A673 (cell line): ENCODE measurements around the gene DMD. TPM values are rescaled to one million over a fixed set of nuclear protein-coding genes. Genes with fewer than 3 reads are reported as not detected.

ENCODE experiments used
- BruUV-seq: library from RNA; stranded (reverse); fragments of 400-500 nt; replicated peaks from 2 replicates; lab custom pipeline; 2021; lab: Mats Ljungman, UMichigan
- CTCF ChIA-PET: fragments of 300-600 bp; sonication (Branson Sonifier 250); formaldehyde crosslinking; loops from one replicate; lab custom pipeline; 2022; ENCODE audit warnings: antibody characterized with exemption; lab: Charles Lee
- POLR2A ChIA-PET: fragments of 300-600 bp; sonication (Branson Sonifier 250); formaldehyde crosslinking; loops from one replicate; lab custom pipeline; 2022; ENCODE audit warnings: antibody characterized with exemption; ENCODE audit not compliant: low non-redundant PET; lab: Charles Lee
- DNase-seq: peaks from one replicate; pipeline ENCODE4 v3.0.0-alpha.2; 2015; ENCODE audit warnings: low spot score
- H3K27ac ChIP-seq: fragments of 200-600 bp; sonication (generic); 2 replicates; pipeline ENCODE4 v1.5.1; 2016; ENCODE audit warnings: mixed run types, low read depth, mild to moderate bottlenecking, mixed read lengths, antibody characterized with exemption, low read length; ENCODE audit not compliant: poor library complexity, severe bottlenecking
- H3K27me3 ChIP-seq: fragments of 200-600 bp; sonication (generic); replicated peaks from 2 replicates; pipeline ENCODE4 v1.6.1; 2017; ENCODE audit warnings: mixed run types, low read depth, mild to moderate bottlenecking, mixed read lengths, antibody characterized with exemption, low read length; ENCODE audit not compliant: insufficient read depth, poor library complexity
- H3K36me3 ChIP-seq: fragments of 200-600 bp; sonication (generic); 2 replicates; pipeline ENCODE4 v1.6.1; 2016; ENCODE audit warnings: mixed run types, mild to moderate bottlenecking, mixed read lengths, antibody characterized with exemption, low read length; ENCODE audit not compliant: insufficient read depth, poor library complexity, severe bottlenecking
- H3K4me1 ChIP-seq: fragments of 200-600 bp; sonication (generic); 2 replicates; pipeline ENCODE4 v1.6.1; 2017; ENCODE audit warnings: mixed run types, mild to moderate bottlenecking, mixed read lengths, antibody characterized with exemption, low read length; ENCODE audit not compliant: insufficient read depth, poor library complexity, severe bottlenecking
- H3K4me3 ChIP-seq: fragments of 200-600 bp; sonication (generic); 2 replicates; pipeline ENCODE4 v1.5.1; 2016; ENCODE audit warnings: low read depth, mixed run types, mild to moderate bottlenecking, mixed read lengths, low read length; ENCODE audit not compliant: poor library complexity, severe bottlenecking
- H3K9me3 ChIP-seq: fragments of 200-600 bp; sonication (generic); 2 replicates; pipeline ENCODE4 v1.6.1; 2016; ENCODE audit warnings: mixed run types, low read depth, mild to moderate bottlenecking, mixed read lengths, antibody characterized with exemption, low read length; ENCODE audit not compliant: poor library complexity, severe bottlenecking
- CTCF ChIP-seq: fragments of 300-800, 200-600 bp; sonication (generic); conservative IDR thresholded peaks from 2 replicates; pipeline ENCODE4 v1.5.1; 2017; ENCODE audit warnings: low read depth, mild to moderate bottlenecking, antibody characterized with exemption, low read length, moderate library complexity, mixed read lengths
- EZH2 ChIP-seq: fragments of 200-600 bp; sonication (generic); IDR thresholded peaks from 2 replicates; pipeline ENCODE4 v1.6.1; 2017; ENCODE audit warnings: borderline replicate concordance, low read depth, mild to moderate bottlenecking, mixed read lengths, antibody characterized with exemption, low read length; ENCODE audit not compliant: poor library complexity, severe bottlenecking
- intact Hi-C: fragments of 100-400 bp; cut with micrococcal nuclease; formaldehyde crosslinking; loops from one replicate; pipeline ENCODE4 v1.10.0; 2022; ENCODE audit not compliant: unreplicated experiment
- total RNA-seq: library from RNA; stranded (reverse); gene quantifications from 2 replicates; pipeline ENCODE4 v1.2.3, GENCODE V29; 2021

Gene DMD
- total RNA-seq, 1 experiment from 2014 or later = 5.4 TPM

- DNase-seq = peak; percentile 0
- H3K36me3 ChIP-seq = no peaks in the 10 kb centered on the region
- no peak for TF ChIP-seq EZH2
- no peak for TF ChIP-seq CTCF
- intact Hi-C loops = no loop called here
- POLR2A ChIA-PET = no interaction called here
- no peak overlapping the region for H3K4me3 ChIP-seq
- no peaks in the 10 kb centered on the region for H3K27me3 ChIP-seq
- CTCF ChIA-PET = no interaction called here
- H3K4me1 ChIP-seq = no peaks in the 10 kb centered on the region
- no peaks in the 10 kb centered on the region for H3K9me3 ChIP-seq
- no TSS peak for BruUV-seq
- no peak overlapping the region for H3K27ac ChIP-seq
Measured at GRCh38 chrX:31847773-31848172, 1363.6 kb downstream of the DMD start.

GRCh38 chrX:31845003-31845402 is 1366.3 kb downstream of the DMD start:
- H3K27me3 ChIP-seq = no peaks in the 10 kb centered on the region
- ChIA-PET POLR2A (no interaction called here), CTCF (no interaction called here)
- no peaks in the 10 kb centered on the region for H3K4me1 ChIP-seq
- no peak overlapping the region for H3K27ac ChIP-seq
- no peaks in the 10 kb centered on the region for H3K9me3 ChIP-seq
- BruUV-seq = no TSS peak
- TF ChIP-seq CTCF (no peak), EZH2 (no peak)
- no peak for DNase-seq
- H3K36me3 ChIP-seq = no peaks in the 10 kb centered on the region
- intact Hi-C loops = no loop called here
- H3K4me3 ChIP-seq = no peak overlapping the region

- ChIA-PET CTCF (no interaction called here), POLR2A (no interaction called here)
- Histone ChIP-seq H3K4me1 (no peaks in the 10 kb centered on the region), H3K36me3 (no peaks in the 10 kb centered on the region), H3K4me3 (no peak overlapping the region), H3K27ac (no peak overlapping the region), H3K27me3 (peaks cover 3% of the 10 kb centered on the region), H3K9me3 (no peaks in the 10 kb centered on the region)
- intact Hi-C loops = no loop called here
- no TSS peak for BruUV-seq
- no peak for DNase-seq
- TF ChIP-seq CTCF (no peak), EZH2 (no peak)
Measured at GRCh38 chrX:31838617-31839016, 1372.7 kb downstream of the DMD start.
